HepG2 (cell line): ENCODE results near the gene C9orf40. TPM values are rescaled to one million over a fixed set of nuclear protein-coding genes. Genes with fewer than 3 reads are reported as not detected.

Experiments
- AGO2 ChIP-seq: fragments of 200-400 bp; formaldehyde crosslinking; optimal IDR thresholded peaks from 2 replicates; pipeline ENCODE3; 2017; ENCODE audit warnings: mild to moderate bottlenecking, low read depth, low read length, moderate library complexity
- ATF6 ChIP-seq: sonication (generic); formaldehyde crosslinking; conservative IDR thresholded peaks from 2 replicates; pipeline ENCODE4 v1.4.0; 2020; ENCODE audit warnings: missing genetic modification reagents
- DMTF1 ChIP-seq: sonication (generic); formaldehyde crosslinking; IDR thresholded peaks from 2 replicates; pipeline ENCODE4 v1.4.0; 2020; ENCODE audit warnings: mild to moderate bottlenecking, missing genetic modification reagents
- FOXP4 ChIP-seq: sonication (generic); formaldehyde crosslinking; IDR thresholded peaks from 2 replicates; pipeline ENCODE4 v1.4.0; 2020; ENCODE audit warnings: missing genetic modification reagents
- HOXA7 ChIP-seq: sonication (generic); formaldehyde crosslinking; IDR thresholded peaks from 2 replicates; pipeline ENCODE4 v1.8.1; 2022; ENCODE audit warnings: mild to moderate bottlenecking, missing genetic modification reagents, moderate library complexity
- ISL2 ChIP-seq: sonication (generic); formaldehyde crosslinking; IDR thresholded peaks from 2 replicates; pipeline ENCODE4 v1.5.0; 2020; ENCODE audit warnings: missing genetic modification reagents
- NFRKB ChIP-seq: fragments of 450-650 bp; IDR thresholded peaks from 2 replicates; pipeline ENCODE4 v1.6.1; 2017
- PCBP1 ChIP-seq: fragments of 200-400 bp; formaldehyde crosslinking; IDR thresholded peaks from 2 replicates; pipeline ENCODE4 v1.6.1; 2017; ENCODE audit warnings: mild to moderate bottlenecking, low read depth, low read length, borderline replicate concordance
- PTBP1 ChIP-seq: fragments of 200-400 bp; formaldehyde crosslinking; IDR thresholded peaks from 2 replicates; pipeline ENCODE4 v1.6.1; 2018; ENCODE audit warnings: low read length, low read depth; ENCODE audit not compliant: poor library complexity, severe bottlenecking
- SOX6 ChIP-seq, 2 experiments: fragments of 450-650 bp in 1 of 2; sonication (generic) in 1 of 2; formaldehyde crosslinking in 1 of 2; IDR thresholded peaks; 2 replicates each; pipeline versions ENCODE4 v1.4.0 to v1.6.1; 2017 to 2020; ENCODE audit warnings: antibody characterized with exemption in 1 of 2, mild to moderate bottlenecking in 1 of 2, missing genetic modification reagents in 1 of 2
- ZMYM4 ChIP-seq: sonication (generic); formaldehyde crosslinking; IDR thresholded peaks from 2 replicates; pipeline ENCODE4 v1.8.1; 2023; ENCODE audit warnings: mild to moderate bottlenecking, missing genetic modification reagents
- ZUFSP ChIP-seq: sonication (generic); formaldehyde crosslinking; IDR thresholded peaks from 2 replicates; pipeline ENCODE4 v1.9.0; 2021; ENCODE audit warnings: missing genetic modification reagents, mild to moderate bottlenecking, borderline replicate concordance
- polyA plus RNA-seq, 8 experiments: library from polyadenylated mRNA; depleted of rRNA in 3 of 8; stranded (reverse) in 7 of 8; unstranded in 1 of 8; fragments of >200 nt; fragmentation: Illumina TruSeq in 4 of 8; extraction: Trizol in 4 of 8; gene quantifications; 2 replicates each; pipeline versions ENCODE4 v1.2.1 to v1.2.3, GENCODE V29; 2011 to 2016; ENCODE audit warnings: low read depth in 4 of 8, missing spikeins in 1 of 8, mixed read lengths in 1 of 8; ENCODE audit not compliant: insufficient read depth in 1 of 8
- total RNA-seq, 5 experiments: library from RNA; depleted of rRNA; stranded (reverse); fragments of >200 nt; fragmentation: Illumina TruSeq; extraction: Trizol; gene quantifications; 2 replicates each; pipeline ENCODE4 v1.2.3, GENCODE V29; 2016; ENCODE audit warnings: low read depth in 1 of 5

C9orf40 gene
- total and polyA plus RNA-seq, 2 of the 13 experiments (the other 11 are each of a cell fraction or from before 2014, with no cell fraction given): 3.0 to 13.5 TPM

GRCh38 chr9:74940600-74940999 lies 12.1 kb downstream of the C9orf40 start (continued):
- no peak for TF ChIP-seq ZUFSP (CRISPR knock-in tag)
- no peak for TF ChIP-seq ATF6 (CRISPR knock-in tag)
- TF ChIP-seq PCBP1: no peak
- TF ChIP-seq AGO2: no peak
- no peak for TF ChIP-seq NFRKB
- 0 out of 2 replicates have a peak, but pooled peaks have one; percentile 20 for TF ChIP-seq ISL2 (CRISPR knock-in tag)
- TF ChIP-seq PTBP1: no peak
- TF ChIP-seq ZMYM4 (CRISPR knock-in tag): 0 out of 2 replicates have a peak, but pooled peaks have one; percentile 36
- TF ChIP-seq HOXA7: no peak
- no peak for TF ChIP-seq DMTF1 (CRISPR knock-in tag)
- no peak for TF ChIP-seq SOX6 (IDR thresholded peaks at IDR 0.05)
- peak; percentile 24; the same call in 1 of the 2 replicates for TF ChIP-seq SOX6 (CRISPR knock-in tag; IDR thresholded peaks at IDR 0.05)
- TF ChIP-seq FOXP4: 0 out of 2 replicates have a peak, but pooled peaks have one; percentile 16
